IPS-18c (cell line): Measurements from ENCODE around the gene C14orf180.

Source experiments
- H3K4me3 ChIP-seq: 2 replicates; pipeline ENCODE4 v1.7.0; 2013; ENCODE audit warnings: low read depth, mild to moderate bottlenecking, low read length, moderate library complexity; ENCODE audit not compliant: insufficient read depth
- H3K9me3 ChIP-seq: one replicate; pipeline ENCODE4 v1.6.1; 2013; ENCODE audit warnings: mild to moderate bottlenecking, low read length, moderate library complexity; ENCODE audit not compliant: control insufficient read depth, insufficient read depth

Gene C14orf180

GRCh38 chr14:104638927-104639450 is 59.4 kb downstream of the C14orf180 start:
- Histone ChIP-seq H3K4me3 (no peak overlapping the region), H3K9me3 (no peaks in the 10 kb centered on the region)

GRCh38 chr14:104639471-104639870 is 59.9 kb downstream of the C14orf180 start:
- H3K4me3 ChIP-seq = no peak overlapping the region
- H3K9me3 ChIP-seq = no peaks in the 10 kb centered on the region
